SH-SY5Y (cell line): Measurements from ENCODE around the gene MAST2.

ENCODE experiments used
- GATA2 ChIP-seq: IDR thresholded peaks from 2 replicates; pipeline ENCODE4 v1.6.1; 2011; ENCODE audit warnings: mild to moderate bottlenecking, low read depth, low read length
- GATA3 ChIP-seq: IDR thresholded peaks from 2 replicates; pipeline ENCODE4 v1.6.1; 2011; ENCODE audit warnings: low read depth, mild to moderate bottlenecking, low read length, moderate library complexity

DNA sequence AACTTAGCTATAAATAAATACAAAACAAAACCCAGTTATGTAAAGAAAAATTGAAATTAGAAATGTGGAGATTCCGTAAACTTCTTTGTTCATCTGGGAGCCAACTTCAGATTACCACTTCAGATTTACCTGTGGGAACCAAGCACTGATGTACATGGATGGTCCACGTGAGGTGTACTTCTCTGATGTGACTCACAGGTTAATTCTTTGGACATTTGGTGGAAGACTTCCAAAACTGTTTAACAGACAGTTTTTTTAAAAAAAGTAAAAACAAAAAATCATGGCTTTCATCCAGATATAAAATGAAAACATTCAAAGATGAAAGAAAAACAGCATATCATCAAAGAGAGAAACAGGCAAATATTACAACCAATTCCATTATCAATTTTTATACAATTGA is 92.0 kb downstream of the MAST2 start:
- TF ChIP-seq GATA2, result no peak
- TF ChIP-seq GATA3, result no peak
